HK-2 (cell line): ENCODE results near the gene MCC.

ENCODE experiments used
- DNase-seq: peaks from one replicate; pipeline ENCODE4 v3.0.0-alpha.2; 2018; ENCODE audit not compliant: unreplicated experiment

MCC gene

DNA sequence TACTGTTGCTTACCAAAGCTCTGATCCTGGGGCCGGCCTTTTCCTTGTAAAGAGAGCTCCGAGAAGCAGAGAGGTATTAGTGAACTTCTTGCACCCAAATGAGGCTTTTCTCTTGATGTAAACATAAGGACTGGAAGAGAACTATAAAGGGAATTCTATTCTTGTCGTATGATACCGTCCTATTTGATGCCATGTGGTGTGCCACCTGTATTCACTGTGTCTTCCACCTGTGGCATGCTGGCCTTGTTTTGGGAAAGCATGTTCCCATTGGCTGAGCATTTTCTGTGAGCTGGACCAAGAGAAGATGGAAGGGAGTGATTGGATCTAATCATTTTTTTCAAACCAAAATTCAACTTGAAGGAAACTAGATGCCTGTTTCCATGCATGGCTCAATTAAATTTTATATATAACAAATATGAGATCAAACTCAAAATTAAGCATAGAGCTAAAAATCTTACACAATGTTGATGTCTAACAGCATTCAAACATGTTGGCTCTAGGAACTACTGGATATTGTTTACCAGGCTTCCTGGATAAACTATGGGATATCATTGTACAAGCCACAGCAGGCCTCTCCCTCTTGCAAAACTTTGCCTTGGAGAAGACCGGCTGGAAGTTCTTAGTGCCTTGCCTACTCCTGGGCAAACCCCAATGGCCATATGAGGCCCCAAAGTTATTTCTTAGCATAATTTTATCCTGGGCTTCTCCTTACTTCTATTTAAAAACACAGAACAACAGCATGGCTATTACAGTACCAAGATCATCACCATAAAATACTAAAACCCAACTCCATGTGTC lies 168.8 kb downstream of the MCC start:
- DNase-seq = no peak

DNA sequence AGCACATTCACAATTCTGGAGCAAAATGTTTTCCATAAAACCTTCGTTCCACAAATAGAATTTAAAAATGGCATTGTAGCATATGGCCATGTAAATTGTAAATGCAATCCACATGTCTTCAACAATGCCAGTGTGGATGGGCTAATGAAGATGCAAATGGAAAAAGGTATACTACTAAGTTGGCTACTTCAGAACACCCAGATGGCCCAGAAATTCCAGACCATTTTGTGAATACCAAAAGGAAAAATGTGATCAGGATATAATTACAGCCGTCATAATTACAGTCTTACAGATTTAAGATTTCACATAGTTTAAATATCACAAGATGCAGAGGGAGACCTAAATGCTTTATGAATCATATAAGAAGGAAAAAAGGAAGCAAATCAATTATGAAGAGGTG lies 170.6 kb downstream of the MCC start:
- DNase-seq = no peak

DNA sequence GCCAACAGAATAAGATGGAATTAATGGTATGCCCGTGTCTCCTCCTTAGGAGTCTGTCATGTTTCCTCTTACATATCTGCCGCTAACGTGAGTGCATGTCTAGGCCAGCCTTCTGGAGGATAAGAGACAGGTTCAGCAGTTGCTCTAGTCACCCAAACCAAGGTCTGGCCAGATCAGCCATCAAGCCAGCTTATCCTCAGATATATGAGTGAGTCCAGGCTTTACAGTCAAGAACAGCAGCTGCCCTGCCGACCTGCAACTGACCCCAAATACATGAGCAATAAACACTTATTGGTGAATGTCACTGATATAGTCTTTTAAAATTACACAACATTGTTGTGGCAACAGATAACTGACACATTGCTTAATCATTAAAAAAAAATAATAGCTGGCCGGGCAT lies 177.0 kb downstream of the MCC start:
- no peak for DNase-seq

DNA sequence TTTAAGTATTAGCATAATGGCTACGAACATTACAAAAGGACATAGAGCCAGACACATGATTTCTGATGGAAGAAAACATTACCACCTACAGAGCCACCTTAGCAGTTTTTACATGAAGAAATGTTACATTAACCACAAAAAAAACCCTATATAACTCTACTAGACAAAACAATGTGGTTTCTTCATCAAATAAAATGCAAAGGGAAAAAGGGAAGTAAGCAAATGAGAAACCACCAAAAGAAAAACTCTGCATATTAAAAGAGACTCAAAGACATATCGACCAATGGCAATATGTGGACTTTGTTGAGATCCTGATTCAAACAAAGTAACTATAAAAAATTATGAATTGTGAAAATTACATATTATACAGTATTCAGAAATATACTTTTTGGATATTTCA lies 186.1 kb downstream of the MCC start:
- DNase-seq = no peak

DNA sequence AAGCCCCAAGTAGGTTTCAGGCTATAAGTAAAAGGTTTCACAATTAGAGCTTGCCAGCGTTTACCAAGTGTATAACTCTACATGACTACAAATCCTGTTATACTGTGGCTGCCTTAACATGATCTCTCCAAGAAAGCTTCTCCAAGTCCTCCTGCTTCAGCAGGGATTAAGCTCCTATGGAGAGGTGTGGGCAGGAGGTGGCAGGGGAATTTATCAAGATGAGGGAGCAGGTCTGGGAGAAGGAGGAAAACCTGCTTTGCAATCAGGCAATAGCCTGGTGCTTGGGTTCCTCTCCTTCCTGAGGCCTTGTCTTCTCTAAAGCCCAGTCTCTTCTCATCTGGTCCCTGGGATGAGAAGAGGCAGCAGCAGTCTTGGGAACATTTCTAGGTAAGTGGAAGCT lies 188.7 kb downstream of the MCC start:
- no peak for DNase-seq

DNA sequence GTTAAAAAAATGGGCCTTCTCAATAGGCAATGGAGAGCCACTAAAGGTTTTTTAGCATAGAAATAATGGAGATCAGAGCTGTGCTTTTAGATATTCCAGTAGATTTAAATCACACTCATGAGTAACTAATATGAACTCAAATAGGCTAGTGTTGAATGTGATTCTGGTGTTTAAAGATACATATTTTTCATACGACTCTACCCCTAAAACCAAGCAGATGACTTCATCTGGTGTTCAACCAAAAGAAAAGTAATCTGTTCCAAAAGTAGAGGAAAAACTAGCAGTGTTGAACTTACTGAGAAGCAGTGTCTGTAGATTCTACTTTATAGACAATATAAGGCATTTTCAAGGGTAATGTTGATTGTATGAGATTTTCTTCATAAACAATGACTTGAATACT lies 191.6 kb downstream of the MCC start:
- DNase-seq = no peak

DNA sequence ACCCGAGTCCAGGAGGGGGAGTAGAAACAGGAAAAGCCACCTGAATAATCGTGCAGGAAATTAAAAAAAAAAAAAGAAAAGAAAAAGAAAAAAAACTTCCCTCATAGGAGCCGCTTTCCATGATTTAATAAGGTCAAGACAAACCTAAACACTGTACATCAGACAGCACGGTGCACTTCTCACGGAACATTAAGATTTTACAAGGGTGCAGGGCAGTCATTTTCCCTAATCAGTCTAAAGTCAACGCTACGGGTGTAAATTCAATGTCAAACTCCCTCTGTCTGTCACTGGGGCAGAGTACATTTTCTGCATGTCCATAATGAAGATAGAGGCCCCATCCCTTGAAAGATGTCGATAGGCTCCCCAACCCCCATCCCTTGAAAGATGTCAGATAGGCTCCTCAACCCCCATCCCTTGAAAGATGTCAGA lies 193.1 kb downstream of the MCC start:
- DNase-seq = no peak

DNA sequence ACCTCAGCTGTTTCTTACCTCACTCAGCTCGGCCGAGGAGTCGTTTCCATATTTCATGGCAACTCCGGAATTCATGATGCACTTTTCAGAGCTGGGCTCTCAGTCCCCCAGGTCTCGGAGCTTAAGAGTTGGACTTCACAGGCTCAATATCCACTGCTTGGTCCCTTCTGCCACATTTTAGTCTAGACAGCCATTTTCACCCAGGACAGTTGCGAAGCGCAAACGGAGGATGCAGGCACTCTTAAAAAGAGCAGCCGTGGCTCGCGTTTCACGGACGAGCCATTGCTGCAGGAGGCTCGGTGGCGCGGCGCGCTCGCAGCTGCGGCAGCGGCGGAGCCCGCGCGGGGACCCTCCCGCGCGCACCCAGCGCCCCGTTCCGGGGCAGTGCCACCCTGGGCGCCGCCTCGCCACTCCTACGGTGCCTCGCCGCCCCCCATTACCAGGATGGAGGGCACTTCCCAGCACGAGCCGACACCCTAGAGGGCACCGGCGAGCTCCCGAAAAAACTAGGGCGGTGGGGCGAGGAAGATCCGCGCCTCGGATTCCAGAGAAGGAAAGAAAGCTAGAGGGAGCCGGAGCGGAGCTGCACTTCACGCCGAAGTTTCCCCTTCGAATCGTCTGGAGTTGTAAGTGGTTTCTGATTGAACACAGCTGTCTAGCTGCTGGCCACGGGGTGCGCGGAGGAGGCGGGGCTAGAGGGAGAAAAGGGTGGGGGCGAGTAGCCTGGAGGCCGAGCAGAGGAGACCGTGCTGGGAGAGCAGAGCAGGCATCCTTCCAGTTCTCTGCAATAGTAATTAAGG lies 193.7 kb downstream of the MCC start:
- DNase-seq = peak; percentile 42

DNA sequence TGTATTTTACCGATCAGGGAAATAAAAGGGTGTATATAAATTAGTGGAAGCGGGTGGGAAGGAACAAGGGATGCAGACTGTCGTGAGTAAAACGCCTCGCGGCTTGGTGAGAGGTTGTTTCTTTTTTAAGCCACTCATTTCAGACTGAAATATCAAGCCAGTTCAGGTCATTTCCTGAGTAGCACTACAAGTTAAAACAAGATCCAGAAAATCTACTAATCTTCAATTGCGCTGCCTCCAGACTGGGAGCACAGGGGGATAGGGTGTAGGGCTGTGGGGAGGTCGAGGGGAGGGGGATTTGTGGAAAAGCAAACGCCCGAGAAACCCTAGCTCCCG lies 194.3 kb downstream of the MCC start:
- no peak for DNase-seq

DNA sequence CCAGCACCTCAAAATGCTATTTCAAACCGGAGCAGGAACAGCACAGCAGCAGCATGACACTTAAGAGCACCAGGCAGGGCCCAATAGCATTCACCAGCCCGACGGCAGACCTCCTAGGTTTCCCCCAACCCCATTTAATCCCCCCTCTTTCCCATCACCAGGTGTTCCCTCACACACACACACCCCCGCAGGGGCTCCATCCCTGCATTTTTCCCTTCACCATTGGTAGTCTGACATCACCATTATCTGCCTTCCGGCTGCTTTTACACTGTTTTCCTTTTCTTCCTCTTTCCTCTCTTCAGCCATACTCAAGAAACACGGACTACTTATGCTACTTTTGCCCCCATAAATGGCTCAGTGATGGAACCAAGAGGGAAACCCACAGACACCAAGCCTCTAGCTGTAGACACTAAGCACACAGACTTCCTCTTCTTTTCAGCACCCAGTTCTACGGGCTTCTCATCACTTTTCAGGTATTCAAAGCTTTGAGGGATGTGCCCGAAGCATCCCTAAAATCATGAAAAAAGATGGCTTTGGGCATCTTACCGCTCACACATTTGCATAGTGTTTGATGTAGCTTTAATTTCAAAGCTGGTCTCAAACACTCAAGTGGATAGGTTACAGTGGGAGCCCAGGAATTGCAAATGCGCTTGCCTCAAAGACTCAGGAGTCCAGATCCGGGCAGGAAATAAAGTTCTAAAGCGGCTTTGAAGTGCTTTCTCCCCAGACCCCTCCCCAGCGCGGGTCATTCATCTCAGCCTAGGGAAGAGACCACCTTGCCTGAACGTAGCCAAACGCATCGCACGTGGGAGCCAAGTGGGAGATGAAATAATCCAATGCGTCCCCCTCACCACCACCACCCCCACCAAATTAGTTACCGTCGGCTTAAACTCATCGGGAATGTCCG lies 194.9 kb downstream of the MCC start:
- DNase-seq = no peak

DNA sequence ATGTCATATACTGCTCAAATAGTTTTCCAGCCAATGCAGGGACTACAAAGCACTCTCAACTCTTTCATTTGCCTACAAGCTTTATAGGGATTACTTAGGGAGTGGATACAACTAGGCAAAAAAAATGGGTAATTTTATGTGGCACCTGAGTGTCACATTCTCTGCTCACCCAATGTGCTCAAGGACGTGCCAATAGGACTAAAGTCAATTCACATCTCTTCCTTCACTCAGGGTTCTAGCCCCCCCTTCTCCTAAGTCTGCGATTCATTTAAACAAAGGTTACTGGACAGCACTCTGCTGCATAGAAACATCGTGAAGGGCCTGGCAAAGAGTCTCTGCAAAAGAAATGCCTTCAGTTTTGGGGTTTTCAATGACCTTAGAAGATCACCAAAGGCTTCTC lies 195.8 kb downstream of the MCC start:
- no peak for DNase-seq

DNA sequence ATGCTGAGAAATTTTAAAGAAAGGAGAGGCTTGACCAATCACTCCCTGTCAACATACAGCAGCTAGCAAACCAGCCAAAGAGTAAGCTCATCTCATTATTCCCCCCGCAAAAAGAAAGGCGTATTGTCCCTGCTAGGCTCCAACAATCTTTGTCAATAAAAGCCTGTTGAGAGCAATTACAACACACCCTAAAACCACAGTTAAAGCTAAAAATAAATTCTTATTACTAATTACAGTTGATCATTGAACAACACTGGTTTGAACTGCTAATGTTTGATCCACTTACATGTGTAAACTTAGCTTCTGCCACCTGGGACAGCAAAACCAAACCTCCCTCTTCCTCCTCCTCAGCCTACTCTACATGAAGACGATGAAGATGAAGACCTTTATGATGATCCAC lies 204.7 kb downstream of the MCC start:
- no peak for DNase-seq

DNA sequence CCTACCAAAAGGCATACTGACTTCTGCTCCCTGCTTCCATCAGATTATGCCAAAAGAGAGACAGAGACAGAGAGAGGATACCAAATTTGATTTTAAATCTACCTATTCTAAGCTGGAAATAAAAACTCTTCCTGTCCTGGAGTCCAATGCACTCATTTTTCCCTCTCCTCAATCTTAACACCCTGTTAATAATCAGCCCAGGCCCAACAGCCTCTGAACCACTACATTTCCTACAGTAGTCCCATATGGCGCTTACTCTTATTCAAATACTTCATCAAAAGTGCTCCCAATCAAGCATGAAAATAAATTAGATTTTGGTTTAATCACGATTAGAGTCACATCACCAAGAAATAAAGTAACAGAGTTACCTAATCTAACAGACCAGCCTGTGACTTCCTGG lies 205.8 kb downstream of the MCC start:
- DNase-seq = no peak

DNA sequence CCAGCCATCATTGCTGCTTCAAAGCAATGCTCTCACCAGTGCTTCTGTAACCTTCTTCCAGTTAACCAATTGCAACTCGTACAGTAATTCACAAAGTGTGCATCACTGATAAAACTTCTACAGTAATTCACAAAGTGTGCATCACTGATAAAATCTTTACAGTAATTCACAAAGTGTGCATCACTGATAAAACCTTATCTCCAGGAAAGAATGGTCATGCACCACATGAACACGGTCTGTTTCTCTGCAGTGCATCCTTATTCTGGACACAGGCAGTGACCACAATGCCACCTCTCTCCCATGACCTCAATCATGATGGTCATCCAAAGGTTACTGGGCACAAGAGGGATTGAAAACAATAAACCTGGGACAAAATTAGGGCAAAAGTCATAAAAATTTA lies 207.1 kb downstream of the MCC start:
- DNase-seq = no peak

DNA sequence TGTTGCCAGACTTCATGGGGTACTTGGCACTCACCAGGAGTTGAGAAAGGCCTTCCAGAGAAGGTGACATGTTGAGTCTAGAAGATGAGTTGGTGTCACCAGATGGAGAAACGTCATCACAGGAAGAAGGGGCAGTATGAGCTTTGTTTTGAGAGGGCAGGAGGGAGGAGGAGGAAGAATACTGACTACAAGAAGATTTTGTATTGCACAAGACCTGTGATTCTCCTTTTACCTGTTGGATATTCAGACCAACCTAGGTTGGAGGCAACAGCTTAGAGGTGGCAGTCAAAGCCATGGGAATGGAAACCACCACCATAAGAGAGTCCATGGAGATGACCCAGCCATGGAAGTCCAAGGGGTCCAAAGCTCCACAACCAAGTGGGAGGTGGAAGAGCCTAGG lies 207.7 kb downstream of the MCC start:
- DNase-seq = no peak

DNA sequence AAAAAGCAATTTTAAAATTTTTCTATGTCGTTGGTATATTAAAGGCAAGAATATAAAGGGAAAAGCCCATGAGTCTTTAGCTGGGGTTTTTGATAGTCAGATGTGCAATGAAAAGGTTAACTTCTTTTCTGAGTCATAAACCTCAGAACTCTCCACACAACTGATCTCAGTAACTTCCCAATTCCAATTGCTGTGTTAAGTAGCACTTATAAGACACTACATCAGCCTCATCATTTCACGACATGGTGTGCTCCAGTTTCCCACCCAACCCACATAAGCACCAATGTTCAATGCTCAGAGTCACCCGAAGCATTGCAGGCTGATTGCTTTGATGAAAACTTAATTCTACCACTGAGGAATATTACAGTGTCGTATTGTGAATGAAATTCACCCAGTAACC lies 209.3 kb downstream of the MCC start:
- no peak for DNase-seq

DNA sequence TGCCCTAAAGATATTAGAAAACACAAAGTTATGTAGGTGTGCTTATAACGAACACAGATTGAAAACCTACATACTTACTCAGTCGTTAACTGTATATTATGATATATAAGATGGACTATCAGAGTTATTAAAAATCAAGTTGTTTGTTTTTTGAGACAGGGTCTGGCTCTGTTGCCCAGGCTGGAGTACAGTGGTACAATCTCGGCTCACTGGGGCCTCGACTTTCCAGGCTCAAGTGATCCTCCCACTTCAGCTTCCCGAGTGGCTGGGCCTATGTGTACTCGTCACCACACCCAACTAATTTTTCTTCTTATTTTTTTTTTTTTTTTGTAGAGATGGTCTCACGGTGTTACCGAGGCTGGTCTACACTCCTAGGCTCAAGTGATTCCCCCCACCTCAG lies 211.8 kb downstream of the MCC start:
- no peak for DNase-seq

DNA sequence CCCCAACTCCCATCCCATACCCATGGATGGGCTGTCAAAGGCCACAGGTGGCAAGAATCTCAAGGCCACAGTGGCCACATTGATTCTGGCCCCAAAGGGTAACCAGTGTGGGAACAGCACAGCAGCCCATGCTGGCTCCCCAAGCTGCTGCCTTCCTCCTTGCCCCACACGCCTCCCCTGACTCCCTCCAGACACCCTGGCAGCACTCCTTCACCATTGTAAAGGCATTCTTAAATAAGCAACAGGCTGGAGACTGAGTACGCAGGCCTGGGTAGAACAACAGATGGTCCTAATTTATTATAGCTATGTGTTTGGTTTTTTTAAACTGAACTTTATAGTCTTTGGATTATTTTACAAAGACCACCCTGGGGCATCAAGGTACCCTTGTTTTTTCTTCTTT lies 212.3 kb downstream of the MCC start:
- DNase-seq = no peak

DNA sequence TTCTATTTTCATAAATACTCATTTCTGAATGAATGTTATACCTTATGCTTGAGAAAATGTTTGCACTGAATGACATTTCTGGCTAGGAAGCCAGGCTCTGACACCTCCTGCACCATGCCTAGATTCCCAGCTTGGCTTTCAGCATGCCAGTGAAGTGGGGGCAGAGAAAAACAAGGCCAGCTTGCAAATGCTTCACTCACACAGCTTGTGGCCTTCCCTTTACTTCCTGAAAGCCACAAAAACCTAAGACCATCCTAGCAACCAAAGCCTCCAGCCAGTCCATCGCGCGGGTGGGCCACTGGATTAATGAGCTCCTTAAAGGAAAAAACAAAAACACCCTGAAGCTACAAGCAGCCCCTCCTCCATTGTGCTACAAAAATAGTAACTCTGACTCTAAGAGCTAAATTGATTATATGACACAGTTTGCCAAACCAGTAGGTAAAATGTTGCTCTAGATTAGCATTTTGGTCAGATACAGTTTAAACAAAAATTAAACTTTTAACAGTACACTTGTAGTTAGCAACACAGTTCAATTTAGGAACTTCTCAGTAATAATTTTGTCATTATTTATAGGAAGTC lies 213.3 kb downstream of the MCC start:
- DNase-seq = no peak

DNA sequence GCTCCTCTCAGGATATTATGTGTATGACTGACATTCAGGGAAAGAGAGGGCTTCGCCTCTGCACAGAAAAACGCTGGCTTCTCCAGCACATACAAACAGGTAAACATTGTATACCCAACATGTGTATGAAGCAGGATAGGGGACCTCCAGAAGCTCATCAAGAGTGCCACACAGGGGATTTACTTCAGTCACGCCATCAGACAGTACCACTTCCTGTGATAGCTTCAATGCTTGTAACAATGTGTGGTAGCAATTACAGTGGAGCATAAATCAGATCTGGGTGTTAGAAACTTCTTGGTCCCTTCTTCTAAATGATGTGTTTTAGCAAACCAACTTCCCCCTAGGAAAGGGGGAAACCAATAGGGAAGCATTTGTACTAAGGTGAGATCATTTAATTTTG lies 214.3 kb downstream of the MCC start:
- no peak for DNase-seq

DNA sequence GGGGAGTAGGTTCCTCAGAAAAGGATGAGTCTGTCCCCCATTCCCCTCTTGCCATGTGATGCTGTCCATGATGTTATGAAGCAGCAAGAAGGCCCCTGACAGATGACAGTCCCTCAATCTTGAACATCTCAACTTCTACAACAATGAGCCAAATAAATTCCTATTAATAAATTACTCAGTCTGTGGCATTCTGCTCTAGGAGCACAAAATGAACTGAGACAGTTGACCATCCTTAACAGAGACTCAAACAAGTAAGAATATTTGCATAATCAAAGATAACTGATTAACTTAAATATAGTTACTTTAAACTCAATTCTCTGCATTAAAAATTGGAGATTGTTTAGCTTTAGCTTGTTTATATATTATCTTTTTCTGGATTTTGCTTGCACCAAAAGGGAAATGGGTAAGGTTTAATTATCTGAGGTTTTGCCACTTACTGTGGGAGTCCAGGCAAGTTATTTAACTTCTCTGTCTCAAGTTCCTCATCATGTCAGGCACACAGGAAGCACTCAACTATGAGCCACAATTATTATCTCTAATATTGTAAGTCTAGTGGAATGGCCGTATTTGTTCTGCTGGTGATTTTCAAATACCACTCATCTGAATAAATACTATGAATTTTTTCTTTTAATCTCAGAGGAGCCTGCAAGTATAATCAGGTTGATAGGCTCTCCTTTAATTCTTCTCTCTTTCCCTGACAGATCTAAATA lies 216.4 kb downstream of the MCC start:
- DNase-seq = no peak

DNA sequence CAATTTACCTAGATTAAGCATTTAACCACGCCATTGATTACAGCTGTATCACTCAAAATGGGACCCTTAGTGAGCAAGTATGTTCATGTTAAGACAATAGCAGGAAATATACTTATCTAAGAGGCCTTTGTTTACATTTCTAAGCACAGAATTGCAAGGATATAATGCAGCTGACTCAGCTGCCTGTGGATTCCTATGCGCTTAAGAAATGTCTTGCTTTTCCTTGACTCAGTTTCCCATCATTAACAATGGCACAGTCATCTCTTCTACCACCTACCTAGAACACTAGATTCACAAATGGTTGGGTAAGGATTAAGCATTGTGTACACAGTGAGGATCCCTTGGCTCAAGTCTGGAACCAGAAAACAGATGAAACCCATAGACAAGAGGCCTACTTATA lies 217.2 kb downstream of the MCC start:
- no peak for DNase-seq
